Fibroblast of skin of right biceps (primary cell): ENCODE results near the gene EMC7.
"Not testable (repeated sequence)": the region's sequence is repeated elsewhere in the genome, so short reads cannot be mapped to it uniquely, and the experiment has no call there.

ENCODE experiments used
- DNase-seq: peaks from one replicate; pipeline ENCODE4 v3.0.0-alpha.2; 2013

Gene EMC7

GRCh38 chr15:34084086-34084485 lies 17.6 kb downstream of the EMC7 start:
- DNase-seq, result peak; percentile 5

DNA sequence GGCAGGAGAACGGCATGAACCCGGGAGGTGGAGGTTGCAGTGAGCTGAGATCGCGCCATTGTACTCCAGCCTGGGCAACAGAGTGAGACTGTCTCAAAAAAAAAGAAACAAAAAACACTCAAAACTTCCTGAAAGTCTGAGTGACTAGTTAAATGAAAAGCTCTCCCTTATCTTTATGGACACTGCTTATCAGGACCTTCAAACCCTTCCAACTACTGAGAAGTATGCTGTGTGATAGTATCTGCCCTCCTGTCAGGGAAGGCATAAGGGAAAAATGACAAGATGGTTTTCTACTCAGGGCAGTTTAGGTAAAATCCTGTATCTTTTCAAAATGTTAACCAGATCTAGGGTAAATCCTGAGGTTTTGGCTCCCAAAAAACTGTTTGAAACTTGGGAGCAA lies 21.8 kb downstream of the EMC7 start:
- DNase-seq, result no peak

- DNase-seq, result no peak
Measured at GRCh38 chr15:34078900-34079299, 22.8 kb downstream of the EMC7 start.

DNA sequence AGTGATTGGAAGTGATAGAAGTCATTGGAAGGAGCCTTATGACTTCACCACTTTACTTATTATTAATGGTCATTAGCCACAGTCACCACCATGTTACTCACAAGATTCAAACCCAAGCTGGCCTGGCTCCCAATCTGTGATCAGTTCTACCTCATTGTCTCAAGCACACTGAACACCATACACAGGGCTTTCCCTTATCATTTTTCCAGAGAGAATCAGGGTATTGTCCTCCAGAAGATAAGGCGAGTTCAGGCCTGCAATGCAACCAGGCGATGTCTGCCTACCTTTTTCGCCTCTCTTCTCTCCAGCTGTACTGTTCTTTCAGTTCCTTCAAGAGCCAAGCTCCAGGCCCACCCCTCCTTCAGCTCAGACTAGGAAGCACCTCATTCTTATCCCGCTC lies 24.9 kb downstream of the EMC7 start:
- no peak for DNase-seq

DNA sequence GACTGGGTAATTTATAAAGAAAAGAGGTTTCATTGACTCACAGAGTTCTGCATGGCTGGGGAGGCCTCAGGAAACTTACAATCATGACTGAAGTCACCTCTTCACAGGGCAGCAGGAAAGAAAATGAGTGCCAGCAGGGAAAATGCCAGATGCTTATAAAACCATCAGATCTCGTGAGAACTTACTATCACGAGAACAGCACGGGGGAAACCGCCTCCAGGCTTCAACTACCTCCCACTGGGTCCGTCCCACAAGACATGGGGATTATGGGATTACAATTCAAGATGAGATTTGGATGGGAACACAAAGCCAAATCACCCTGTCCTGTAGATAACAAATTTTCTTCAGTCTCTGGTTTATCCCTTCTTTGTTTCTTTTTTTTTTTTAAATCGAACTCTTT lies 31.7 kb downstream of the EMC7 start:
- no peak for DNase-seq

DNA sequence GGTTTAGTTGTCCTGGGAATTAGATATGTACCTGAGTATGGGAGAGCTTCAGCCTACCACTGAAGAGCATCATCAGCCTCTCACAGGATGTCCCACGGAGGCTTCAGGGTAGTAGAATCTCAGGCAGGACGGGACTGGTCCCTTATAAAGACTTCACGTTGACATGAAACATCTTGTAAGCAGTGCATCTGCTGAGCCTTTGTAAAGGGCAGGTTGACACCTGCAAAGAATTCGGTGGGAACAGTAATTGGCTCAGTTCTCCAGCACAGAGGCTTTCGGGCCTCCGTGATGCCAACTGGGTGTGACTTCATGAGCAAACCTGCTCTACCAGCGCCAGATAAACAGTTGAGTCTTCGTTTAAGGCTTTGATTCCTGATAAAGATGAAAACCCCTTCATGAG lies 35.7 kb downstream of the EMC7 start:
- no peak for DNase-seq

DNA sequence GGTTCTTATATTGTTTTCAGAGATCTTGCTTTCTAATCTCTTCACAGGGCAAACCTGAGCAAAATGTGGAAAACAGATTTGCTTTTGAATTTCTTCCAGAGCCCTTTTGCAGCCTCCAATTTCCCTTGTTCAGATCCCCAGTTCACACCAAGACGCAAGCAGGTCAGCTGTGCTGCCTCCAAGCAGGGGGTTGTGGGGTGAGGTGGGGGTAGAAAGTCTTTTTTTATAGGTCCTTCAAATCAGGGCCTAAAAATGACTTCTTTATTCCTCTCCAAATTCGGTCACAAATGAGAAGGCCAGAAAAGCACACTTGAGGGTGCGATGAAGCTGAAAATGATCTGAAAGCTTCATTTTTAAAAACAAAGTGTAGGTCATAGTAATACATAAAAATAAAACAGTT lies 36.4 kb downstream of the EMC7 start:
- no peak for DNase-seq

- DNase-seq, result no peak
Measured at GRCh38 chr15:34064438-34064837, 37.2 kb downstream of the EMC7 start.

GRCh38 chr15:34059946-34060345 lies 41.7 kb downstream of the EMC7 start:
- DNase-seq, result no peak

DNA sequence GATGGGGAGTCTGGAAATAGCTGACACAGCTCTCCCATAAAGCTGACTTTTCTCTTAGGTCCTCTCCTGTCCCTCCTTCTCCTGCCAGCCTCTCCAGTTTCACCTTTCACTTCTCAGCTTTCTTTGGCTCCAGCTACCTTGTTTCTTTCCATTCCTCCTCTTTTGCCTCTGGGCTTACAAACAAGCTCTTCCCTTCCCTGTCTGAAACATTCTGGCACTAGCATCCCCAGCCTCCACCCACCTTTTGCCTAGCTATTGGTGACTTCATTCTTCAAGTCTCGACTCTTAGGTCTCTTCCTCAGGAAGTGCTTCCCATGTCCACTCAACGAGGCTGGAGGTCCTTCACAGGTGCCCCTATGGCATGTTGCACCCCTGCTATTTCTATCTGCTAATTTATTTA lies 42.2 kb downstream of the EMC7 start:
- DNase-seq, result no peak

DNA sequence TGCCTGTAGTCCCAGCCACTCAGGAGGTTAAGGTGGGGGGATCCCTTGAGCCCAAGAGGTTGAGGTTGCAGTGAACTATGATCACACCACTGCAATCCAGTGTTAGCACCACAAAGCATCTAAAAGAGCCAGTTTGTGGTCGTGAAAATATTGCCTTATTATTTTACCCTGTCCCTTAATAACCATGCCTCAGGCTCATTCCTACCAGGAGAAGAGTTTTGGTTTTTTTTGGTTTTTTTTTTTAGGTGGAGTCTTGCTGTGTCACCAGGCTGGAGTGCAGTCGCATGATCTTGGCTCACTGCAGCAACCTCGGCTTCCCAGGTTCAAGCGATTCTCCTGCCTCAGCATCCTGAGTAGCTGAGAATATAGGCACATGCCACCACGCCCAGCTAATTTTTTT lies 44.8 kb downstream of the EMC7 start:
- DNase-seq, result peak; percentile 56

DNA sequence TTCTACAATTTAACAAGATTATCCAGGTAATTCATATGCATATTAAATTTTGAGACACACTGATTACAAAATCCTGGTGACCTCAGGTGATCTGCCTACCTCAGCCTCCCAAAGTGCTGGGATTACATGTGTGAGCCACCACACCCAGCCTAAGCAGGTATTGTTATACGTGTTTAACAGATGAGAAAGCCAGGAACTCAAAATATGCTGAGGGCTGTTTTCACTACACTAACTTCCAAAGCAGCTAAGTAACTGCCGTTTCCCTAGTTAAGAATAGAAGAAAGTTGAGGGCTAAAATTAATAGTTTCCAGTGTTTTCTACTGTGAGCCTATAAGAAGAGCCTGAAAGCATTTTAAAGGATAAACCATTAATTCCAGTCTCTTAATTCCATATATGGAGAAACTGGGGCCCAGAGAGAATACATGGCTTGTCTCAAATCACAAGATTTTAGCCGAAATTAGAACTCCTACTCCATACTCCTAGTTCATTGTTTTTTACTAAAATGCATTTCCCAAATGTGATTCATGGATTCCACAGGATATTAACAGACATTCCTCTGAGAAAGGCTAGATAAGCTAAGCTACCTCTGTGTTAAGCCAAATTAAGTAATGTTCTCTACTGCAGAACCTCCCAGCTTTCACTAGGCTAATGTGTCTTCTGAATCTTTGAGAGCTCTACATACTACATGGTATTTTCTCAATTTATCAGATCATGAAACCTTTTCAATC lies 45.6 kb downstream of the EMC7 start:
- DNase-seq, result peak; percentile 94

- DNase-seq, result peak; percentile 38
Measured at GRCh38 chr15:34054081-34054707, 47.5 kb downstream of the EMC7 start.

DNA sequence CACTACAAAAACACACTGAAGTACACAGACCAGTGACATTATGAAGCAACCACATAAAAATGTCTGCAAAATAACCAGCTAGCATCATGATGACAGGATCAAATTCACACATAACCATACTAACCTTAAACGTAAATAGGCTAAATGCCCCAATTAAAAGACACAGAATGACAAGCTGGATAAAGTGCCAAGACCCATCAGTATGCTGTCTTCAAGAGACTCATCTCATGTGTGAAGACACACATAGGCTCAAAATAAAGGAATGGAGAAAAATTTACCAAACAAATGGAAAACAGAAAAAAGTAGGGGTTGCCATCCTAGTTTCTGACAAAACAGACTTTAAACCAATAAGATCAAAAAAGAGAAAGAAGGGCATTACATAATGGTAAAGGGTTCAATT lies 51.3 kb downstream of the EMC7 start:
- not testable (repeated sequence) for DNase-seq

GRCh38 chr15:34049112-34049511 lies 52.5 kb downstream of the EMC7 start:
- peak; percentile 85 for DNase-seq

GRCh38 chr15:34047893-34048775 lies 53.5 kb downstream of the EMC7 start:
- peak; percentile 58 for DNase-seq

DNA sequence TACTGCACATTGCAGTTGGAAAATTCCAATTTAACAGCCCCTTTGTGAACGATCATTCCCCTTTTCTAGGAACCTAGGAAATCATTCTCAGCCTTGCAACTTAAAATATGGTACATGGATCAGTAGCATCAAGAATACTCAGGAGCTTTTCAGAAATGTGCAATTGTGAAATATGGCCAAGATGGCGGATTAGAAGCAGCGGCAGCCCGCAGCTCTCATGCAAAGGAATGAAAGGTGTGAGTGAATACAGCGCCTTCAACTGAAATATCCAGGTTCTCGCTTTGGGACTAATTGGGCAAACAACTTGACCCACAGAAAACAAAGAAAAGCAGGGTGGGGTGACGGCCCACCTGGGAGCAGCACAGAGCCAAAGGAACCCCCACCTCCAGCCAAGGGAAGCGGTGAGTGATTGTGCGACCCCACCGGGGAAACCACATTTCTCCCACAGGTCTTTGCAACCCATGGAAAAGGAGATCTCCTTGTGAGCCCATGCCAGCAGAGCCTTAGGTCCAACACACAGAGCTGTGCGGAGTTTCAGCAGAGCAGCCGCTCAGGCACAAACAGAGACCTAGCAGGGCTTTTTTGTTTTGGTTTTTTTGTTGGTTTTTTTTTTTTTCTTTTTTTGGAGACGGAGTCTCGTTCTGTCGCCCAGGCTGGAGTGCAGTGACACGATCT lies 55.1 kb downstream of the EMC7 start:
- DNase-seq, result no peak

GRCh38 chr15:34043813-34044212 lies 57.8 kb downstream of the EMC7 start:
- no peak for DNase-seq

DNA sequence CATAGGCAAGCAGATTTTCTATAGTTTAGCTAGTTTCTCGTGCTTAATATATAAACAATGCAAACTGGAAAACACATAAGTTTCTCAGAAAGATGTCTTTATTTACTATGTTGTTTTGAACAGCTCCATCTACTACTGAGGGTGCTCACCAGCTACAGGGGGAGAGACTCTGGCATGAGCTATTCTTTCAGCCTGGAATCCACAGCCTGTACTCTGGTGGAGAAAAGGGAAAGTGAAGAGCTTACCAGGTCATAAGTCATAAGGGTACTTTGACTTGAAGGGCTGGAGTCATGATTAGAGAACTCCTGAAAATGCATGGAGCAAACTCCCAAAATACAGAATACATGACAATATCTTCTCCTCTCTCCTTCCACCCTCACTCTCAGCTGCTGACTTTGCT lies 58.3 kb downstream of the EMC7 start:
- DNase-seq, result no peak

DNA sequence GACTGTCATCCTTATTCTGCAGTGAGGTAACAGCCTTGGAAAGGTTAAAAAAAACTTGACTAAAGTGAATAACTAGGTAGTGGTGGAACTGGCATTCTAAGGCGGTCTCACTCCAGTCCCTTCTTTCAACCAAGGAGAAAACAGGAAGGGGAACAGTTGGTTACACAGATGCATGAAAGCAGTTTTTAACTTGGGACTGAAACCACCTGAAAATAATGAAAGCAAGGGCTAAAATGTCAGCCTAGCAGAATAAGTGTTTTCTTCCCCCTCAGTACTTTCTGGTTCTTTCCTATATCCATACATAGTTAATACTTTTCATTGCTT lies 61.9 kb downstream of the EMC7 start:
- DNase-seq, result no peak

- peak; percentile 62 for DNase-seq
Measured at GRCh38 chr15:34038871-34039789, 62.5 kb downstream of the EMC7 start, which contains the start of gene AVEN. AVEN (minus strand) TSS chr15:34039204; CDS start chr15:34039046, 158 bp downstream.
